Measurements from ENCODE around the gene ARHGAP31. TPM values are rescaled to one million over a fixed set of nuclear protein-coding genes. Genes with fewer than 3 reads are reported as not detected.
"Not testable (repeated sequence)": the region's sequence is repeated elsewhere in the genome, so short reads cannot be mapped to it uniquely, and the experiment has no call there.

The ARHGAP31 gene
- total and polyA plus RNA-seq, 7 donors = 3.5 to 18.0 (median 11.0) TPM

GRCh38 chr3:119316313-119316670 is 22.1 kb downstream of the ARHGAP31 start:
- H3K27me3 ChIP-seq = no peaks in the 10 kb centered on the region
- no peaks in the 10 kb centered on the region for H3K36me3 ChIP-seq
- intact Hi-C loops (cut with DNase I) = no loop called here
- TF ChIP-seq POLR2AphosphoS5 (IDR thresholded peaks at IDR 0.05) (no peak), EP300 (IDR thresholded peaks at IDR 0.05) (no peak), CTCF (IDR thresholded peaks at IDR 0.05) (no peak), POLR2A (IDR thresholded peaks at IDR 0.05) (no peak)
- no peaks in the 10 kb centered on the region for H3K9me3 ChIP-seq
- no peaks in the 10 kb centered on the region for H3K4me1 ChIP-seq
- H3K4me3 ChIP-seq = no peak overlapping the region
- H3K27ac ChIP-seq = no peak overlapping the region
- DNase-seq = no peak

GRCh38 chr3:119318876-119319275 is 24.7 kb downstream of the ARHGAP31 start:
- Histone ChIP-seq H3K4me1 (peaks cover 0 to 23% (median 6%) of the 10 kb centered on the region in 4 donors), H3K4me3 (no peak overlapping the region), H3K36me3 (no peaks in the 10 kb centered on the region), H3K9me3 (no peaks in the 10 kb centered on the region), H3K27ac (no peak overlapping the region), H3K27me3 (no peaks in the 10 kb centered on the region)
- DNase-seq = no peak
- 65 to 81% methylated on average over 3 of the region's 3 CpGs for WGBS, 2 donors
- TF ChIP-seq EP300 (IDR thresholded peaks at IDR 0.05) (no peak), CTCF (IDR thresholded peaks at IDR 0.05) (no peak), POLR2A (IDR thresholded peaks at IDR 0.05) (no peak), POLR2AphosphoS5 (IDR thresholded peaks at IDR 0.05) (no peak)
- intact Hi-C loops (cut with DNase I) = no loop called here

GRCh38 chr3:119319311-119319710 is 25.1 kb downstream of the ARHGAP31 start:
- H3K27me3 ChIP-seq = no peaks in the 10 kb centered on the region
- TF ChIP-seq CTCF (IDR thresholded peaks at IDR 0.05) (no peak), POLR2AphosphoS5 (IDR thresholded peaks at IDR 0.05) (no peak), EP300 (IDR thresholded peaks at IDR 0.05) (no peak), POLR2A (IDR thresholded peaks at IDR 0.05) (no peak)
- no peak overlapping the region for H3K27ac ChIP-seq
- H3K4me1 ChIP-seq = peaks cover 0 to 24% (median 6%) of the 10 kb centered on the region in 4 donors
- no peak overlapping the region for H3K4me3 ChIP-seq
- intact Hi-C loops (cut with DNase I) = no loop called here
- H3K9me3 ChIP-seq = no peaks in the 10 kb centered on the region
- 91 to 95% methylated on average over 4 of the region's 4 CpGs for WGBS, 2 donors
- no peaks in the 10 kb centered on the region for H3K36me3 ChIP-seq
- DNase-seq = no peak

- H3K27ac ChIP-seq = not testable (repeated sequence)
Measured at GRCh38 chr3:119320785-119321184, 26.6 kb downstream of the ARHGAP31 start.

GRCh38 chr3:119322021-119322834 is 28.0 kb downstream of the ARHGAP31 start:
- DNase-seq = no peak
- Histone ChIP-seq H3K27me3 (no peaks in the 10 kb centered on the region), H3K27ac (peak overlapping the region; percentile 94 to 96 (median 96)), H3K4me3 (peak overlapping the region; percentile 56 to 89 (median 78)), H3K36me3 (no peaks in the 10 kb centered on the region), H3K4me1 (peaks cover 0 to 24% (median 6%) of the 10 kb centered on the region in 4 donors), H3K9me3 (no peaks in the 10 kb centered on the region)
- TF ChIP-seq POLR2AphosphoS5 (IDR thresholded peaks at IDR 0.05) (no peak), CTCF (IDR thresholded peaks at IDR 0.05) (no peak), POLR2A (IDR thresholded peaks at IDR 0.05) (no peak)
- WGBS, 2 donors = 2 to 5% methylated on average over 26 of the region's 26 CpGs
- intact Hi-C loops (cut with DNase I) = loop anchor here (2.0 kb wide), 2 partner anchors 27 to 81 kb away; partner anchors contain the start of genes ARHGAP31 and B4GALT4

More at GRCh38 chr3:119320785-119321184, 26.6 kb downstream of the ARHGAP31 start:
- WGBS, 2 donors = 77 to 86% methylated on average over 5 of the region's 5 CpGs
- H3K36me3 ChIP-seq; H3K9me3 ChIP-seq; DNase-seq; H3K4me3 ChIP-seq; intact Hi-C loops (cut with DNase I); H3K27me3 ChIP-seq: not testable (repeated sequence)
- H3K4me1 ChIP-seq = peaks cover 0 to 24% (median 6%) of the 10 kb centered on the region in 4 donors
